ENCODE data around the gene RILP.
A peak's percentile ranks its signal among the peaks of the same experiment; 100 is the strongest.

RILP gene

GRCh38 chr17:1647802-1648171 is 1.9 kb downstream of the RILP start:
- DNase-seq, result no peak

- no peak for DNase-seq
Measured at GRCh38 chr17:1646199-1646875, 3.3 kb downstream of the RILP start.

- no peak for DNase-seq
Measured at GRCh38 chr17:1645207-1646171, 4.2 kb downstream of the RILP start, which contains the start of gene SCARF1. Gene SCARF1 (minus strand): TSS chr17:1645732. CDS start chr17:1645697, 35 bp downstream.

GRCh38 chr17:1644493-1645206 is 5.0 kb downstream of the RILP start:
- DNase-seq, result peak; percentile 42 to 67

- DNase-seq, result peak in 1 of 2 donors; percentile 5
Measured at GRCh38 chr17:1643999-1644492, 5.6 kb downstream of the RILP start.

- DNase-seq, result peak; percentile 67 to 77
Measured at GRCh38 chr17:1643293-1643998, 6.2 kb downstream of the RILP start.

- DNase-seq, result no peak
Measured at GRCh38 chr17:1641065-1641403, 8.6 kb downstream of the RILP start.

GRCh38 chr17:1640329-1641064 is 9.2 kb downstream of the RILP start:
- DNase-seq, result peak in 1 of 2 donors; percentile 4

GRCh38 chr17:1639549-1640180 is 10.0 kb downstream of the RILP start:
- no peak for DNase-seq

- no peak for DNase-seq
Measured at GRCh38 chr17:1638624-1639300, 10.9 kb downstream of the RILP start.

GRCh38 chr17:1638171-1638590 is 11.5 kb downstream of the RILP start:
- no peak for DNase-seq

- DNase-seq, result no peak
Measured at GRCh38 chr17:1636732-1637285, 12.9 kb downstream of the RILP start.

- no peak for DNase-seq
Measured at GRCh38 chr17:1635675-1636465, 13.8 kb downstream of the RILP start.

- no peak for DNase-seq
Measured at GRCh38 chr17:1634841-1635650, 14.6 kb downstream of the RILP start.

- DNase-seq, result no peak
Measured at GRCh38 chr17:1630662-1631061, 19.0 kb downstream of the RILP start.

- peak; percentile 78 to 79 for DNase-seq
Measured at GRCh38 chr17:1629504-1630310, 20.0 kb downstream of the RILP start.

- peak; percentile 91 to 93 for DNase-seq
Measured at GRCh38 chr17:1628856-1629503, 20.7 kb downstream of the RILP start.
